ENCODE data around the gene SEC14L1. TPM values are rescaled to one million over a fixed set of nuclear protein-coding genes. Genes with fewer than 3 reads are reported as not detected.
A peak's percentile ranks its signal among the peaks of the same experiment; 100 is the strongest.

Gene SEC14L1
- total and polyA plus RNA-seq, 2 donors from 2014 or later, result 49.2 to 157 TPM

GRCh38 chr17:77245162-77245926 is 104.6 kb downstream of the SEC14L1 start:
- TF ChIP-seq CTCF (IDR thresholded peaks at IDR 0.05; ENCODE audit: borderline replicate concordance, extremely low read depth, insufficient read depth), result no peak
- Histone ChIP-seq H3K9ac (ENCODE audit: low read length in 3 of 3) (no peak overlapping the region), H3K36me3 (ENCODE audit: control insufficient read depth in 2 of 3, insufficient read depth in 3 of 3, low read length in 3 of 3) (no peaks in the 10 kb centered on the region), H3K27ac (ENCODE audit: low read depth in 2 of 2, low read length in 2 of 2) (no peak overlapping the region), H3K27me3 (ENCODE audit: control insufficient read depth, insufficient read depth, low read length) (no peaks in the 10 kb centered on the region), H3K4me1 (ENCODE audit: control insufficient read depth in 2 of 3, insufficient read depth in 2 of 3, low read depth in 1 of 3, low read length in 3 of 3) (peaks cover 0 to 8% (median 3%) of the 10 kb centered on the region in 3 donors), H3K9me3 (ENCODE audit: control insufficient read depth in 2 of 3, insufficient read depth in 1 of 3, low read length in 3 of 3) (peaks cover 0 to 2% (median 0%) of the 10 kb centered on the region in 3 donors), H3K4me3 (ENCODE audit: low read length in 3 of 3) (peak overlapping the region in 1 of 3 donors; percentile 24)
- FAIRE-seq (no peak), DNase-seq (peak in 1 of 5 donors; percentile 45)
- intact Hi-C loops (cut with DNase I), result loop anchor here (5.0 kb wide), 1 partner anchor 158 kb away; no protein-coding TSS in a partner anchor

GRCh38 chr17:77246110-77247047 is 105.6 kb downstream of the SEC14L1 start:
- peak overlapping the region in 2 of 3 donors; percentile 33 to 58 for H3K9ac ChIP-seq (ENCODE audit: low read length in 3 of 3)
- intact Hi-C loops (cut with DNase I), result loop anchor here (5.0 kb wide), 1 partner anchor 159 kb away; no protein-coding TSS in a partner anchor
- FAIRE-seq (no peak), DNase-seq (no peak)
- no peak overlapping the region for H3K27ac ChIP-seq (ENCODE audit: low read depth in 2 of 2, low read length in 2 of 2)
- H3K27me3 ChIP-seq (ENCODE audit: control insufficient read depth, insufficient read depth, low read length), result no peaks in the 10 kb centered on the region
- H3K9me3 ChIP-seq (ENCODE audit: control insufficient read depth in 2 of 3, insufficient read depth in 1 of 3, low read length in 3 of 3), result peaks cover 0 to 2% (median 0%) of the 10 kb centered on the region in 3 donors
- peaks cover 0 to 8% (median 3%) of the 10 kb centered on the region in 3 donors for H3K4me1 ChIP-seq (ENCODE audit: control insufficient read depth in 2 of 3, insufficient read depth in 2 of 3, low read depth in 1 of 3, low read length in 3 of 3)
- peak overlapping the region in 2 of 3 donors; percentile 16 to 46 for H3K4me3 ChIP-seq (ENCODE audit: low read length in 3 of 3)
- H3K36me3 ChIP-seq (ENCODE audit: control insufficient read depth in 2 of 3, insufficient read depth in 3 of 3, low read length in 3 of 3), result no peaks in the 10 kb centered on the region
- TF ChIP-seq CTCF (IDR thresholded peaks at IDR 0.05; ENCODE audit: borderline replicate concordance, extremely low read depth, insufficient read depth), result no peak

GRCh38 chr17:77247048-77247541 is 106.3 kb downstream of the SEC14L1 start:
- Histone ChIP-seq H3K36me3 (ENCODE audit: control insufficient read depth in 2 of 3, insufficient read depth in 3 of 3, low read length in 3 of 3) (no peaks in the 10 kb centered on the region), H3K27me3 (ENCODE audit: control insufficient read depth, insufficient read depth, low read length) (no peaks in the 10 kb centered on the region), H3K4me1 (ENCODE audit: control insufficient read depth in 2 of 3, insufficient read depth in 2 of 3, low read depth in 1 of 3, low read length in 3 of 3) (peaks cover 0 to 8% (median 3%) of the 10 kb centered on the region in 3 donors), H3K27ac (ENCODE audit: low read depth in 2 of 2, low read length in 2 of 2) (no peak overlapping the region), H3K9me3 (ENCODE audit: control insufficient read depth in 2 of 3, insufficient read depth in 1 of 3, low read length in 3 of 3) (peaks cover 0 to 2% (median 0%) of the 10 kb centered on the region in 3 donors), H3K9ac (ENCODE audit: low read length in 3 of 3) (peak overlapping the region in 2 of 3 donors; percentile 20 to 58), H3K4me3 (ENCODE audit: low read length in 3 of 3) (peak overlapping the region; percentile 26 to 46 (median 28))
- no peak for FAIRE-seq
- DNase-seq, result peak; percentile 90 to 95 (median 93)
- TF ChIP-seq CTCF (IDR thresholded peaks at IDR 0.05; ENCODE audit: borderline replicate concordance, extremely low read depth, insufficient read depth), result peak; percentile 86
- intact Hi-C loops (cut with DNase I), result loop anchor here (5.0 kb wide), 1 partner anchor 160 kb away; no protein-coding TSS in a partner anchor

Measured in kidney (tissue), 14 donors.